ENCODE data around the gene PCDH9.

The PCDH9 gene, protein sequence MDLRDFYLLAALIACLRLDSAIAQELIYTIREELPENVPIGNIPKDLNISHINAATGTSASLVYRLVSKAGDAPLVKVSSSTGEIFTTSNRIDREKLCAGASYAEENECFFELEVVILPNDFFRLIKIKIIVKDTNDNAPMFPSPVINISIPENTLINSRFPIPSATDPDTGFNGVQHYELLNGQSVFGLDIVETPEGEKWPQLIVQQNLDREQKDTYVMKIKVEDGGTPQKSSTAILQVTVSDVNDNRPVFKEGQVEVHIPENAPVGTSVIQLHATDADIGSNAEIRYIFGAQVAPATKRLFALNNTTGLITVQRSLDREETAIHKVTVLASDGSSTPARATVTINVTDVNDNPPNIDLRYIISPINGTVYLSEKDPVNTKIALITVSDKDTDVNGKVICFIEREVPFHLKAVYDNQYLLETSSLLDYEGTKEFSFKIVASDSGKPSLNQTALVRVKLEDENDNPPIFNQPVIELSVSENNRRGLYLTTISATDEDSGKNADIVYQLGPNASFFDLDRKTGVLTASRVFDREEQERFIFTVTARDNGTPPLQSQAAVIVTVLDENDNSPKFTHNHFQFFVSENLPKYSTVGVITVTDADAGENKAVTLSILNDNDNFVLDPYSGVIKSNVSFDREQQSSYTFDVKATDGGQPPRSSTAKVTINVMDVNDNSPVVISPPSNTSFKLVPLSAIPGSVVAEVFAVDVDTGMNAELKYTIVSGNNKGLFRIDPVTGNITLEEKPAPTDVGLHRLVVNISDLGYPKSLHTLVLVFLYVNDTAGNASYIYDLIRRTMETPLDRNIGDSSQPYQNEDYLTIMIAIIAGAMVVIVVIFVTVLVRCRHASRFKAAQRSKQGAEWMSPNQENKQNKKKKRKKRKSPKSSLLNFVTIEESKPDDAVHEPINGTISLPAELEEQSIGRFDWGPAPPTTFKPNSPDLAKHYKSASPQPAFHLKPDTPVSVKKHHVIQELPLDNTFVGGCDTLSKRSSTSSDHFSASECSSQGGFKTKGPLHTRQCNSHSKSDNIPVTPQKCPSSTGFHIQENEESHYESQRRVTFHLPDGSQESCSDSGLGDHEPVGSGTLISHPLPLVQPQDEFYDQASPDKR (N-terminal part only)

DNA sequence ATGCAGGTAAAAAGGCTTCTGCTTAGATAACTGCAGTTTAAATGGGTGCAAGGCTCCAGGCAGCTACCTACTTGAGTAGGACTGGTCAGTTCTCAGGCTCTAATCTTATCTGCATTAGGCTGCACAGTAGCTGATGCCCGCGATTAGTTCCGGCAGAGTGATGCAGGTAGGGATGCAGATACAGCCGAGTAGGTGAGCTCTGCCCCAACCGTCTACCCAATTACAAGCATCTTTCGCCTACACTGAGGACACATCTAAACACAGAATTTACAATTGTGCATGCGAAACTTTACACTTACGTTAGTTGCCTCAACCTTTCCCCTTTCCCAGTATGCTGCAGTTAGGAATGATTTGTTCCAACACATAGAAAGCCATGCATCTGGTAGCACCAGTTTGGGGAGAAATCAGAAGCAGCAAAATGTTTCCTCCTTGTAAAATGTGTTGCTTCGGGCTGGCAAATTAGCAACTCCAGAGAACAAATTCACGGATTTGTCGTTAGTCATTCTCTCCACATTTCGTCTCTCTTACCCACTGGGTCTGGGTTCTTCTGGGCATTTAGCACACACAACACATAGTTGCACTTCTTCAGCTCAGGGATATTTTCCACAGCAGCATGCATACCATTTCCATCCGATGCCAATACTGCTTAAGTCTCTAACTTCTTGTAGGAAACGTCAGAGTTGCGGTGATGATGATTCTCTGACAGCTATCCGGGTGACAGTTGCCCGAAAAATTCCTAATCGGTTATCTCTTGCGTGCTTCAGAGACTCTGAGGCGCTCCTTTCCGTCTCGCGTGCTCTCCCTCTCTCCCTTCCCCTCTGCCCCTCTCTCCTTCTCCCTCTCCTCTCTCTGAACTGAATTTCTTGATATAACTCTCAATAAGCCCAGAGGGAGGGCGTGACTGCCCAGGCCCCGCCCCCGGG is at the start of gene PCDH9:
PCDH9 (minus strand) TSS at position 856 of the 923 bp plus-strand sequence. CDS start 1,896 bp downstream, outside the sequence.
- H3K9me3 Mint-ChIP-seq = no peaks in the 10 kb centered on the region
- H3K4me1 Mint-ChIP-seq (ENCODE audit: low read depth) = peaks cover 7% of the 10 kb centered on the region
- H3K27ac Mint-ChIP-seq = no peak within 1 kb of the TSS
- H3K36me3 Mint-ChIP-seq (ENCODE audit: low read depth) = no peaks in the 10 kb centered on the region
- no peak within 1 kb of the TSS for H3K4me3 Mint-ChIP-seq
- H3K27me3 Mint-ChIP-seq (ENCODE audit: low read depth) = peaks cover 34% of the 10 kb centered on the region

DNA sequence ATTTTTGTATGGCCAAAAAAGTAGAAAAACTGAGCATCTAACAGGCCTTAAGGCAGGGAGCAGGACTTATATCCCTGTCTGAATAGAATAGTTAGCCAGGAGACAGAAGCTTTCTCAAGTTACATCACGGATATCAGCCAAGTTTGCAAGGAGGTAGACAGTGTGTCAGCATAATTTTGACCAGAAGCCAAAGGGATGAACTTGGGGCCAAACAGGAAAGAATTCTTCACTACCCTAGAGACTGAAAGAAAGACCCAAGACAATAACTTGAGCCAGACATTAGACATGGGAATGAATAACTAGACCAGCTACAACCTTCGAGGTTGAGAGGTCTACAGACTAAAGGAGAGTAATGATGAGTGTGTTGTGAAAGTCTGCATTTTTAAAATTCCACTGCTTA is 48.1 kb upstream of the PCDH9 start:
- Mint-ChIP-seq H3K27ac (no peak overlapping the region), H3K9me3 (no peaks in the 10 kb centered on the region), H3K27me3 (ENCODE audit: low read depth) (no peaks in the 10 kb centered on the region), H3K36me3 (ENCODE audit: low read depth) (no peaks in the 10 kb centered on the region), H3K4me3 (no peak overlapping the region), H3K4me1 (ENCODE audit: low read depth) (no peaks in the 10 kb centered on the region)

DNA sequence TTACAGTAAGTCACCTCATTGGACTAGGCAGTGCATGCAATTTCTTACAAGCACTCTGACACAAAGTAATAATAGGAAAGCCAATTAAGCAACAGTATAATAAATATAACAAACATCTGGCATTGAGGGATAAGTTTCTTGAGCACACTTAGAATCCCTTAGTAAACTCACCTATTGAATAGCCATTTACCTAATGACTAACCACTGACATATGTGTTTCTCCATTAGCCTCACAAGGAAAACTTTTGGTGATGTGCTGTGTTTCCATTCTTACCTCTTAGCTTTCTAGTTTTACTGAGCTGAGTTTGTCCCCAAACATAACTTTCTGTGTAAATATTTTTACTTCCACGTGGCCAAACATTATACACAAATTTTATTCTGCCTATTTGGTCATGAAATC is 47.4 kb upstream of the PCDH9 start:
- Mint-ChIP-seq H3K4me3 (no peak overlapping the region), H3K9me3 (no peaks in the 10 kb centered on the region), H3K27ac (no peak overlapping the region), H3K4me1 (ENCODE audit: low read depth) (no peaks in the 10 kb centered on the region), H3K36me3 (ENCODE audit: low read depth) (no peaks in the 10 kb centered on the region), H3K27me3 (ENCODE audit: low read depth) (no peaks in the 10 kb centered on the region)

DNA sequence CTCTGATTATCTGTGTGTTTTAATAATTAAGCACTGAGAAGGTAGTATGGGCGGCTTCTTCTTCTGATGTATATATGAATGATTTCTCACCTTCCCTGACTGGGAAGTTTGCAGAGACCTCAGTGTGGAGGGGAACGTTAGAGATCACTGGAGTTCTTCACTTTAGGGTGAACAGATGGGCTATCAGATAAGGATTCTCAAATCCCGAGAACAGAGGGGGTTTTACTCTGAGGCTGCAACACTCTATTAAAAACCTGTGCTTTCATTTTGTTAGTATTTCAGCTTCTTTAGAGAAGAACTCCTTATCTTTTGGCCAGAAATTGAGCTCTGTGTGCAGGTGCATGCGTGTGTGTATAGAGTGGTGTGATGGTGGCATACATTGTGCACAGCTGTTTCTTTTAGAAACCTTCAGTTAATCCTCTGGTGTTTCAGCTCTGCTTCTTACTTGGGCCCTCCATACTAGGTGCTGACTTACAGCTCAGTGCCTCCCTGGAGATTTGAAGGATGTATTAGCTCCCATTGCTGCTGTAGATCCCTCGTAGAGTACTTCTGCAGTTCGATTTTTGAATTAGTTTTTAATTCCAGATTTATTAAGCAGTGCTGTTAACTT is 45.3 kb upstream of the PCDH9 start:
- Mint-ChIP-seq H3K27ac (no peak overlapping the region), H3K27me3 (ENCODE audit: low read depth) (no peaks in the 10 kb centered on the region), H3K9me3 (no peaks in the 10 kb centered on the region), H3K4me1 (ENCODE audit: low read depth) (no peaks in the 10 kb centered on the region), H3K4me3 (no peak overlapping the region), H3K36me3 (ENCODE audit: low read depth) (no peaks in the 10 kb centered on the region)

DNA sequence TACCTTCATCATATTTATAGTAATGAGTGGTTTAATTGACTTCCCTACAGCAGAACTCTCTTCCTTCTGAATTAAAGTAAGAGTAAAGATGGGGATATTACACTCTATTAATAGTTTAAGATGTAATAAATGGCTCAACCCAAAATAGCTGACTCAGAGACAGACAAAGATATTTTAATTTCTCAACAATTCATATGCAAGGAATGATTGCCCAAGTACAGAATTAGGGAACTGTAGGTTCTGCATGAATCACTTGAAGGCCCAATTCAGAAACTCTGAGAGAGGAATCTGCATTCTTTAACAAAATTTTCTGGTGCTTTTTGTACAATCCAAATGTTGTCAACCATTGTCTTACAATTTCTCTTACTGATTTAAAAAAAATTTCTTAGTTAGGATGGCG is 42.9 kb upstream of the PCDH9 start:
- H3K36me3 Mint-ChIP-seq (ENCODE audit: low read depth) = no peaks in the 10 kb centered on the region
- no peaks in the 10 kb centered on the region for H3K4me1 Mint-ChIP-seq (ENCODE audit: low read depth)
- H3K27me3 Mint-ChIP-seq (ENCODE audit: low read depth) = no peaks in the 10 kb centered on the region
- H3K9me3 Mint-ChIP-seq = no peaks in the 10 kb centered on the region
- H3K4me3 Mint-ChIP-seq = no peak overlapping the region
- no peak overlapping the region for H3K27ac Mint-ChIP-seq

DNA sequence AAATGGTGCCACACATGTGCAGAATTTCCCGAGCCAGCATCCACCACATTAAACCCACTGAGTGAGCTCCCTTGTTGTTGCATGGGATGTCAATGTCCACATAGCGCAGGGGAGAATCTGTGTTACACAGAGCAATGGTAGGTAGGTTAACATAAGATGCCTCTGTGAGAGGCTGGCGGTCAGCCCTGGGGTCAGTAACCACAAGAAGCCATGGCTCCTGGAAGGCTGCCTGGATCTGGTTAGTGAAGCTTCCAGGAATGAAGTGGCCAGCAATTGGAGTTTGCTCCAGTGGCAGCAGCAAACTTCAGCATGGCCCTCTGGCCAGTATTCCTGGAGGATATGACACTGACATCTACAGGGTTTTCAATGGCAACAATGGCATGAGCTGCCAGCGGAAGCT is 37.0 kb upstream of the PCDH9 start:
- H3K4me1 Mint-ChIP-seq (ENCODE audit: low read depth) = no peaks in the 10 kb centered on the region
- no peaks in the 10 kb centered on the region for H3K36me3 Mint-ChIP-seq (ENCODE audit: low read depth)
- no peak overlapping the region for H3K27ac Mint-ChIP-seq
- no peaks in the 10 kb centered on the region for H3K27me3 Mint-ChIP-seq (ENCODE audit: low read depth)
- no peak overlapping the region for H3K4me3 Mint-ChIP-seq
- H3K9me3 Mint-ChIP-seq = no peaks in the 10 kb centered on the region

DNA sequence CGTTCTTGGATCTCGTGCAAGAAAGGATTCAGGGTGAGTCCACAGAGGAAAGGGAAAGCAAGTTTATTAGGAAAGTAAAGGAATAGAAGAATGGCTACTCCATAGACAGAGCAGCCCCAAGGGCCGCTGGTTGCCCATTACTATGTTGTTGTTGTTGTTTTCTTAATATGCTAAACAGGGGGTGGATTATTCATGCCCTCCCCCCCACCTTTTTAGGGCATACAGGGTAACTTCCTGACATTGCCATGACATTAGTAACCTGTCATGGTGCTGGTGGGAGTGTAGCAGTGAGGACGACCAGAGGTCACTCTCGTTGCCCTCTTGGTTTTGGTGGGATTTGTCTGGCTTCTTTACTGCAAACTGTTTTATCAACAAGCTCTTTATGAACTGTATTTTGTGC is 29.1 kb upstream of the PCDH9 start:
- H3K27me3 Mint-ChIP-seq (ENCODE audit: low read depth) = no peaks in the 10 kb centered on the region
- no peaks in the 10 kb centered on the region for H3K9me3 Mint-ChIP-seq
- no peaks in the 10 kb centered on the region for H3K4me1 Mint-ChIP-seq (ENCODE audit: low read depth)
- H3K27ac Mint-ChIP-seq = no peak overlapping the region
- no peaks in the 10 kb centered on the region for H3K36me3 Mint-ChIP-seq (ENCODE audit: low read depth)
- H3K4me3 Mint-ChIP-seq = no peak overlapping the region

DNA sequence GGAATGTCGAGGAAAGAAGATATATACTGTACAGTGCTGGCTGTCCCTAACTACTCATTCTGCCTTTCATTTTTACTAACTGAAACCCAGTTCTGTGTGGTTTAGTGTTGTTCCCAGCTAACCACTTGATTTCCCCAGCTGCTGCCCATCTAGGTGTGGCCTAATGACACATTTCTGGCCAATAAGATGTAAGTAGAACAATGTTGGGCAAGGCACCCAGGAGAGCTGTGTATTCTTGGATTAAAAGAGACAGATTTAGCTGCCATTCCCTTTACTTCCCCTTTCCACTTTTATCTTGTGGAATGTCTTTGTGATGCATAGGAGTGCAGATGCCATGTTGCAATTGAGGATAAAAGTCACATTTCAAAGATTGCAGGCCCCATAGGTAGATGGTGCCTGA is 28.3 kb upstream of the PCDH9 start:
- Mint-ChIP-seq H3K4me1 (ENCODE audit: low read depth) (no peaks in the 10 kb centered on the region), H3K27ac (no peak overlapping the region), H3K27me3 (ENCODE audit: low read depth) (no peaks in the 10 kb centered on the region), H3K9me3 (no peaks in the 10 kb centered on the region), H3K4me3 (no peak overlapping the region), H3K36me3 (ENCODE audit: low read depth) (no peaks in the 10 kb centered on the region)

DNA sequence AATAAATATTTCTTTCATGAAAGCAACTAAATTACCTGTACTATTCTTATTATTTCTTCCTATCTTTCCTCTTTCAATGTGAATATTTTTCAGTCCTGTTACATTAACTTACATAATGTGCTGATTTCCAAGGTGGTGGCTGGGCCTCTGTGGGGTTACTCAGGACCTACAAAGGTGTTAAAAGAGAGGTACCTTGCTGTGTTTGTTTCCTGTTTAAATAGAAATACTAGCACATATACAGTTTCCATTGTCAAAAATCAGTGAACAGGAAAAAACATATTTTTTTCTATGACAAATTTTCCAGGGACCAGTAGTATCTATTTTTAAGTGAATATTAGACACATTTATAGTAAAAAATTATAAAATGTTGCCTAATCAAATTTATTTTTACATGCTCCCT is 8.7 kb upstream of the PCDH9 start:
- H3K36me3 Mint-ChIP-seq (ENCODE audit: low read depth) = no peaks in the 10 kb centered on the region
- H3K27ac Mint-ChIP-seq = no peak overlapping the region
- no peak overlapping the region for H3K4me3 Mint-ChIP-seq
- H3K4me1 Mint-ChIP-seq (ENCODE audit: low read depth) = no peaks in the 10 kb centered on the region
- peaks cover 9% of the 10 kb centered on the region for H3K27me3 Mint-ChIP-seq (ENCODE audit: low read depth)
- H3K9me3 Mint-ChIP-seq = no peaks in the 10 kb centered on the region

DNA sequence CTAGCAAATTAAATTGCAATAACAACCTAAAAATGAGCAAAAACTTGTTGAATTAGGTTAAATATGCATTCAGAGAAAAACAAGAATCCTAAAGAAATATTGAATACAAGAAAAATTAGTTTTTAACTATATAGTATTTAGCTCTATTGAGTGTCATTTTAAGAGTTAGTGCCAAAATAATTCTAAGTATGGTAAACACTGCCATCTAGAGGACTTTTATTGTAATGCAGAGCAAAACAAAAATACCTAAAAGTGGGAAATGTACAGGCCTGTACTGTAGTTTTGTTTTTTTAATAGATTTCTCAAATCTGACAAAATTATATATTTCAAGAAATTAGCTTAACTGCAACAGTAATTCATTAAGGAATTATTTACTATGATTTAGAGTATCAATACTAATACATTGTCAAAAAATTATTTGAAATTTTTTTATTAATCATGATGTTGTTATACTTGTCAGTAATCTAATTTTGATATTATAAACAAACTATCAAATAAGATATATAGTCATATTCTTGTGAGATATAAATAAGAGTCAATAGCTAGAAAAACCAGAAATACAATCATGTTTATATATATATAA is 8.2 kb upstream of the PCDH9 start:
- H3K9me3 Mint-ChIP-seq = no peaks in the 10 kb centered on the region
- no peaks in the 10 kb centered on the region for H3K4me1 Mint-ChIP-seq (ENCODE audit: low read depth)
- H3K4me3 Mint-ChIP-seq = no peak overlapping the region
- no peak overlapping the region for H3K27ac Mint-ChIP-seq
- no peaks in the 10 kb centered on the region for H3K36me3 Mint-ChIP-seq (ENCODE audit: low read depth)
- peaks cover 10% of the 10 kb centered on the region for H3K27me3 Mint-ChIP-seq (ENCODE audit: low read depth)

DNA sequence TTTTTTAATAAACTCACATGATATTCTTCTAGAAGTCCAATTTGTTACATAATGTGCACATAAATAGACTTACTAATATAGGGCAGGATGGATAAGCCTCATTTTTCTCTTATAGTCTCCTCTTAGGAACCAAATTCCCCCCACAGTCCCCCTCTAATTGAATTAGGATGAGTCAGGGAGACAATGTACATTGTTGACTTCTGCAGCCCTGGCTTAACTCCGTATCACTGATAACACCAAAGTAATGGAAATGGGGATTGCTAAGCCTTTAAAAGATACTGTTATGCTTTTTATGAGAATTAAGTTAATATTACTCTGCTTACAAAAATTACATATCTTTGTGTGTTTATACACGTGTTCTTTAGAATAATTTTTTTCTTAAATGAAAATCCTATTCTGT is 5.1 kb upstream of the PCDH9 start:
- Mint-ChIP-seq H3K36me3 (ENCODE audit: low read depth) (no peaks in the 10 kb centered on the region), H3K4me3 (no peak overlapping the region), H3K4me1 (ENCODE audit: low read depth) (peaks cover 7% of the 10 kb centered on the region), H3K27ac (no peak overlapping the region), H3K9me3 (no peaks in the 10 kb centered on the region), H3K27me3 (ENCODE audit: low read depth) (peaks cover 31% of the 10 kb centered on the region)

DNA sequence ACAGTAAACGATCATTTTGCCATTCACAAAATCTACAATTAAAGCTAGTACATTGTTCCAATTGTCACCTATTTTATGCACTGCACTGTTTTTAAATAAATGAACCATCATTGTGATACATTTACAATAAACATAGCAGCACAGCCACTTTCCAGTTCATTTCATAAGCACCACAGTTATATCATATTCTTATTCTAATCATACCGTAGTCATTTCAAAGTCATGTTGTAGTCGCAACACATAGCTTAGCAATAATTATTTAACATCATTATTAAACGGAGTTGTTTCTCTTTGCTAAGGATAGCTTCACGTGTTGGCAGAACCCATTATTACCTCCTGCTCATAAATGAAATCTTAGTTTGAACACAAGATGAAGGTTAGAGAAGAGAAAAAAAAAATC is 2.2 kb upstream of the PCDH9 start:
- Mint-ChIP-seq H3K4me3 (no peak overlapping the region), H3K36me3 (ENCODE audit: low read depth) (no peaks in the 10 kb centered on the region), H3K9me3 (no peaks in the 10 kb centered on the region)

DNA sequence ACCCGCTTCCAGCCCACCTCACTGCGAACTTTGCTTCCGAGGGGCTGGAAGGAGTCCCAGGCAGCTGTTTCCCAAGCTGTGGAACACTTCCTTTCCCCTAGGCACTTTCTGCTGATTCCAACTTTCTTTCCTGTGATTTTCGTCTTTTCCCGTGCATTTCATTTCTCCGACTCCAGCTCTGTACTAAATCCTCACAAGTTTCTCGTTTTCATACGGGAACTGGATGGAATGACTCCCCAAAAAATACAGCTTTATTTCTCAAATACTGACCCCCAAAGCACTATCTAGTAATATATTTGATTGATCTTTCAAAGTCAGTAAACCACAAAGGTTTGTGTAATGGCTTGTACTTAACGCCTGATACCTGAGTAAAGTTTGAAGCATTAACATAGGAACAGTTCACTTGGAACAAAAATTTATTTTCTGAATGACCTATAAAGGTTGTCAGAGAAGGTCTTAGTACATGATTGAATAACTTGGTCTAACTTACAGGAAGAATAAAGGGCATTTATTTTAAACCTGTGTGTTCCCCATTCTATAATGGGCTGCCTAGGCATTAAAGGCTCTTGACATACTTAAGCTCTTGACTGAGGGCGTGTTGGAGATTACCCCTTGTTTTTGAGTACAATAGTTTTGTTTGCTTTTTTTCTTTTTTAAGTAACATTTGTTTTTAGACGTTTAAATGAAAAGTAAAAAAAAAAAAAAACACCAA is 1.3 kb upstream of the PCDH9 start:
- Mint-ChIP-seq H3K4me3 (no peak overlapping the region), H3K9me3 (no peaks in the 10 kb centered on the region), H3K27ac (no peak overlapping the region), H3K4me1 (ENCODE audit: low read depth) (peaks cover 7% of the 10 kb centered on the region), H3K27me3 (ENCODE audit: low read depth) (peaks cover 37% of the 10 kb centered on the region), H3K36me3 (ENCODE audit: low read depth) (no peaks in the 10 kb centered on the region)

More for the DNA sequence above, 2.2 kb upstream of the PCDH9 start:
- Mint-ChIP-seq H3K27me3 (ENCODE audit: low read depth) (peaks cover 39% of the 10 kb centered on the region), H3K4me1 (ENCODE audit: low read depth) (peaks cover 7% of the 10 kb centered on the region), H3K27ac (no peak overlapping the region)
